Inferior parietal cortex (tissue), 1 donor: ENCODE results near the gene ZNF195.
"Not testable (repeated sequence)": the region's sequence is repeated elsewhere in the genome, so short reads cannot be mapped to it uniquely, and the experiment has no call there.

ENCODE experiments used
- DNase-seq: peaks from one replicate; pipeline ENCODE4 v3.0.0-alpha.2; 2016; ENCODE audit errors: extremely low spot score

ZNF195 gene

DNA sequence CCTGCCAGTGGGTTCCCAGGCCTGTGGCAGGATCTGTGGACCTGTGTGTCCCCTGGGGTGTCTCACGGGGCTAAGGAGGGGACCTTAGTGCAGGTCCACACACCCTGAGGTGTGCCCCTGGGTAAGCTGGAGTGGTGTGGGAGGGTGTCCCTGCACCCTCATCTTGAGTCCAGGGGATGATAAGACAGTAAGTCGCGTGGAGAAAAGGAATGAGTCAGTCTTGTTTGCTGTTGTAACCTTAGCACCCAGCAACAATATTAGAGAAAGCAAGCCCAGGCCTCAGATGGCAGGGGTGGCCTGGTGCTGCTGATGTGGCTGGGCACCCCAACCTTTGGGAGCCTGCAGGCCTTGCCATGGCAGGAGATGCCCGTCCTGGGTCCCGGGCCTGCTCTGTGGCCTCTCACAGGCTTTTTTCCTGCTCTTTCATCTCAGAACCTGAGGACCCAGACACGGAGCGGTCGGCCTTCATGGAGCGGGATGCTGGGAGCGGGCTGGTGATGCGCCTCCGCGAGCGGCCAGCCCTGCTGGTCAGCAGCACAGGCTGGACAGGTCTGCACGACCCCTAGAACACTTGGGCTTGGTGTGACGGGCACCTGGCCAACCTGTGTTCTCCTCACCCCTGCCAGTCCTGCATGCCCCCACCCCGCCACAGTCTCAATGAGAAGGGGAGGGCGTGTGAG is 23.4 kb upstream of the ZNF195 start:
- not testable (repeated sequence) for DNase-seq

DNA sequence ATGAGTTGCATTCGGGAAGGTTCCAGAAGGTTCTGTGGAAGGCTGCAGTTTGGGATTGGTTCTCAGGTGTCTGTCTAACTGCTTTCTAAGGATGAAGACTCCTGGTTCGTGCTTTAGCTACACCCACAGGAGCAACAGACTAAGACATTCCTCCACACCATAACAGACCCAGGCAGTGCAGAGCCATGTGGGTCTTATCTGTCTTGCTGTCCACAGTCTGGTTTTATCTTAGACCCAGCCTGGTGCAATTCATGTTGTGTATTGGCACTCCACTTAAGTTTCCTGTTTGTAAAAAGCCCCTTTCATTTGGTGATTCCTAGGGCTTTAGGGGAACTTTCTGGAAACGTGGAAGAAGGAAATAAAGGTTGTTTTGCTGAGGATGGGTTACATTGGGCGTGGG is 22.1 kb upstream of the ZNF195 start:
- not testable (repeated sequence) for DNase-seq

DNA sequence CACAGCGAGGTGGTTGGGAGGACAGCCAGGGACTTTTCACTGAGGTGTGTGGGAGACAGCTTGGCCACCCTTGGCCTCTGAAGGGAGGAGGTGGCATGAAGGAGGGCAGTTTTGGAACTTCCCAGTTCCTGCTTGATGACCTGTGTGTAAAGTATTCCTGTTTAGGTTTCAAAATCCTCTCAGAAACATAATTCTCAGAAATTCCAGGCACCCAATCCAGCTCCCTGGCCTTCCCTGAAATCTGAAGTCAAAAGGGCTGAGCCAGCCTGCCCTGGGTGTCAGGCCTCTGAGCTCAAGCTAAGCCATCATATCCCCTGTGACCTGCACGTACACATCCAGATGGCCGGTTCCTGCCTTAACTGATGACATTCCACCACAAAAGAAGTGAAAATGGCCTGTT is 19.6 kb upstream of the ZNF195 start:
- not testable (repeated sequence) for DNase-seq

- DNase-seq: not testable (repeated sequence)
These were observed 19.2 kb upstream of the ZNF195 start for GRCh38 chr11:3398106-3398505.

- DNase-seq: not testable (repeated sequence)
These were observed 18.3 kb upstream of the ZNF195 start for GRCh38 chr11:3397210-3397609.

DNA sequence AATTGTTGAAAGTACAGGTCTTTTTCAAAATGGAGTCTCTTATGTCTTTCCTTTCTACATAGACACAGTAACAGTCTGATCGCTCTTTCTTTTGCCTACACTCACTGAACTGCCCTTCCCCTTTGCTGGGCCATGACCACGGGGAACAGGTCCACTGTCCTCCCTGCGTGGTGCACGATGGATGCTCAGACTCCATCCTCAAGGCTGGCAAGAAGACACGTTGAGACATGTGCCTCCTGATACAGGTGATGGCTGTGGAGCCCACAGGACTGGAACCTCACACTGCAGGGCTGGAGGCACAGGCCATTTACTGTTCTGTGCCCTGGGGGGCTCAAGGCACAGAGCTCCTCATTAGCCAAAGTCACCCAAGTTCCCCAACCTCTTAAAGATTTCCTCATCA is 16.5 kb upstream of the ZNF195 start:
- not testable (repeated sequence) for DNase-seq

DNA sequence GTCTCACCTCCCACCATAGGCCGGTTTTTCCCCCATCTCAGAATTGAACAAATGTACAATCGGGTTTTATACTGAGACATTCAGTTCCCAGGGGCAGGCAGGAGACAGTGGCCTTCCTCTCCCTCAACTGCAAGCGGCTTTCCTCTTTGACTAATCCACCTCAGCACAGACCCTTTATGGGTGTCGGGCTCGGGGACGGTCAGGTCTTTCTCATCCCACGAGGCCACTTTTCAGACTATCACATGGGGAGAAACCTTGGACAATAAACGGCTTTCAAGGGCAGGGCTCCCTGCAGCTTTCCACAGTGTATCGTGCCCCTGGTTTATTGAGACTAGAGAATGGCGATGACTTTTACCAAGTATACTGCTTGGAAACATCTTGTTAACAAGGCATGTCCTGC is 16.0 kb upstream of the ZNF195 start:
- not testable (repeated sequence) for DNase-seq

GRCh38 chr11:3393450-3393849 is 14.5 kb upstream of the ZNF195 start:
- not testable (repeated sequence) for DNase-seq

DNA sequence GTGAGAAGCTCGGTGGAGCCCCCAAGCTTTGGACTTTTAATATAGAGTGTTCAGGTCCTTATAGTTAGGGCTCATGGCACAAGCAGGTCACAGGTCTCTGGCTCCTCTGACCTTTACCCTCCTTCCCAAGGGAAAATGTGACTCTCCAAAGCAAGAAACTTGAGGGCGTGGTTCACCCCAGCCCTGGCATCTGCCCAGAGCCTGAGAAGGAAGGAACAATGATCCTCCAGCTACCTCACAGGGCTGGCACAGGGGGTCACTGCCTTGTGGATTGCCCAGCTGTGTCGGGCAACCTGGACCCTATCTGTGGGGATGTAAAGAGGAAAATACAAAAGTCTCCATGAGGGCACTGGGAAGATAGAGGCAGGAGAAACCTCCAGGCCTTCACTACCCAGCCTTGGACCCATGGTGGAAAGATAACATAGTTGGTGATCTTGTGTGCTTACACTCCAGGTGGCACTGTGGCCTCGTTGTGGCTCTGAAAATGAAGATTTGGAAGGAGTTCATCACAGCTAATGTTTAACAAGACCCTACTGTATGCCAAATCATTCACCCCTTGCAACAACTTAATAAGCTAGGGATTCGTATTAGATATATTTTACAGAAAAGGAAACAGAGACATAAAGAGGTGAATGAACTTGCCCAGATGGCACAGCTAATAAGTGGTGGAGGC is 3.8 kb upstream of the ZNF195 start:
- no peak for DNase-seq

DNA sequence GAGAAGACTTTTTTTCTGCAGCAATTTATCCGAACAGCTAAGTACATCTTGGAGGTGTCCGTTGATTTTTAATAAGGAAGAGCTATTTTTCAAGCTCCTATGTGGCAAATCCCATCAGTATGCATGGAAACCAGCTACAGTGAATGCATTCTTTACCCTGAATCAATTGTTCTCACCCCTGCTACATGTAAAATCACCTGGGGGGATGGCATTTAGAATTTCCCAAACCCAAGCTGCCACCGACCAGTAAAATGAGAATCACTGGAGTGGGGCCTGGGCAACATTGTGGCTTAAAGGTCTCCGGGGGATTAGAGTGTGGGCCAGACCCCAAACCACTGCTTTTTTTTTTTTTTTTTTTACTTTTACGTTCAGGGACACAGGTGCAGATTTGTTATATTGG is 2.8 kb upstream of the ZNF195 start:
- no peak for DNase-seq

- DNase-seq: no peak
These were observed 2.0 kb upstream of the ZNF195 start for GRCh38 chr11:3380706-3381545.

GRCh38 chr11:3375552-3375951 is 3.4 kb downstream of the ZNF195 start:
- no peak for DNase-seq

GRCh38 chr11:3370311-3370870 is 8.6 kb downstream of the ZNF195 start:
- no peak for DNase-seq

DNA sequence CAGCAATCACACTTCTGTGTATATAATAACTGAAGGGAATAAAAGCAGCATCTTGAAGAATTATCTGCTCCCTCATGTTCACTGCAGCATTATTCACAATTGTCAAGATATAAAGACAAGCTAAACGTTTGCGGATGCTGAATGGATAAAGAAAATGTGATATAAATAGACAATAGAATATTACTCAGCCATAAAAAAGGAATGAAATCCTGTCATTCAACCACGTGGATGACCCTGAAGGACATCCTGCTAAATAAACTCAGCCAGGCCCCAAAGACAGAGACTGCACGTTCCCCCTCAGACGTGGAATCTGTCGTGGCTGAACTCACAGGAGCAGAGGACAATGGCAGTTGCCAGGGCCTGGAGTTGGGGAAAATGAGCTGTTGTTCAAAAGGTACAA is 9.6 kb downstream of the ZNF195 start:
- DNase-seq: no peak

DNA sequence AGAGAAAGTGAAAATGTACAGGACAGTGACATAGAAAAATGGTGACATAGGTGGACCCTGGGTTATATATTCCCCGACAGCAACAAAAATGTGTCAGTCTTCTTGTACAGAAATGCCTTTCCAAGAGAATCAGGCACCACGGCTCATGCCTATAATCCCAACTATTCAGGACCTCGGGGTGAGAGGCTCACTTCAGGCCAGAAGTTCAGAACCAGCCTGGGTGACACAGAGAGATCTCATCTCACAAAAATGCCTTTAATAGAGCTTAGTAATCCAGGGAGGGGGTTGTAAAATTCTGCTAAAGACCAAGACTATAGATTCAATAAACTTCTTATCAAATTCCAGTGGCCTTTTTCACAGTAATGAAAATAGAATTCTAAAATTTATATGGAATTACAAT is 10.7 kb downstream of the ZNF195 start:
- DNase-seq: no peak

- no peak for DNase-seq
These were observed 11.7 kb downstream of the ZNF195 start for GRCh38 chr11:3367221-3367620.

- DNase-seq: no peak
These were observed 19.7 kb downstream of the ZNF195 start for GRCh38 chr11:3359092-3359824.

GRCh38 chr11:3357994-3358676 is 20.8 kb downstream of the ZNF195 start:
- no peak for DNase-seq

GRCh38 chr11:3357302-3357701 is 21.6 kb downstream of the ZNF195 start:
- DNase-seq: no peak

GRCh38 chr11:3356858-3357257 is 22.1 kb downstream of the ZNF195 start:
- DNase-seq: no peak

GRCh38 chr11:3353066-3353465 is 25.9 kb downstream of the ZNF195 start:
- DNase-seq: no peak
